ENCODE results near the gene ATAT1.
A peak's percentile ranks its signal among the peaks of the same experiment; 100 is the strongest.

GRCh38 chr6:30617565-30618269, 9.0 kb upstream of the ATAT1 start, which contains the start of gene MRPS18B:
- TF ChIP-seq ZNF281 (CRISPR knock-in tag; IDR thresholded peaks at IDR 0.05; ENCODE audit: borderline replicate concordance) (peak; percentile 44; the same call in 1 of the 2 replicates), KAT7 (CRISPR knock-in tag; IDR thresholded peaks at IDR 0.05; ENCODE audit: borderline replicate concordance) (no peak), HCFC1 (IDR thresholded peaks at IDR 0.05; ENCODE audit: low read depth, low read length) (0 out of 2 replicates have a peak, but pooled peaks have one; percentile 10), RFX5 (IDR thresholded peaks at IDR 0.05; ENCODE audit: low read depth, low read length) (no peak), ZBTB7A (CRISPR knock-in tag; IDR thresholded peaks at IDR 0.05) (peak; percentile 72), CTCF (CRISPR knock-in tag; IDR thresholded peaks at IDR 0.05) (no peak), POLR2AphosphoS5 (IDR thresholded peaks at IDR 0.05; ENCODE audit: low read depth, low read length) (peak; percentile 98), TIGD3 (CRISPR knock-in tag; IDR thresholded peaks at IDR 0.05; ENCODE audit: borderline replicate concordance) (0 out of 2 replicates have a peak, but pooled peaks have one; percentile 15), BCLAF1 (IDR thresholded peaks at IDR 0.05) (no peak), TCF12 (IDR thresholded peaks at IDR 0.05) (no peak), TCF12 (CRISPR knock-in tag; IDR thresholded peaks at IDR 0.05) (0 out of 2 replicates have a peak, but pooled peaks have one; percentile 18), NR2C2 (CRISPR knock-in tag; IDR thresholded peaks at IDR 0.05; ENCODE audit: borderline replicate concordance) (peak; percentile 62; the same call in 1 of the 2 replicates), FOXK2 (IDR thresholded peaks at IDR 0.05) (peak; percentile 59; the same call in 1 of the 2 replicates), POLR2A (IDR thresholded peaks at IDR 0.05; ENCODE audit: insufficient read depth in 1 of 2, low read depth in 2 of 2, low read length in 2 of 2) (peak; percentile 87 to 95), ZNF510 (CRISPR knock-in tag; IDR thresholded peaks at IDR 0.05; ENCODE audit: low read depth) (no peak; the same call in 1 of the 2 replicates)
